Transverse colon (tissue), 4 donors: ENCODE measurements around the gene ARHGAP44. TPM values are rescaled to one million over a fixed set of nuclear protein-coding genes. Genes with fewer than 3 reads are reported as not detected.

Experiments used
- DNase-seq: peaks from one replicate; pipeline ENCODE4 v3.0.0-alpha.2; 2019
- H3K27ac ChIP-seq, 4 donors: fragments of 200-600 bp; sonication (generic); 2 replicates each; pipeline ENCODE4 v1.5.1; 2016 to 2018; ENCODE audit warnings: inconsistent platforms in 4 of 4
- H3K27me3 ChIP-seq: fragments of 200-600 bp; sonication (generic); 2 replicates; pipeline ENCODE4 v1.5.1; 2017; ENCODE audit warnings: inconsistent platforms
- H3K36me3 ChIP-seq, 4 donors: fragments of 200-600 bp; sonication (generic); 2 replicates each; pipeline ENCODE4 v1.5.1; 2017 to 2019; ENCODE audit warnings: inconsistent platforms in 4 of 4
- H3K4me1 ChIP-seq, 4 donors: fragments of 200-600 bp; sonication (generic); 2 replicates each; pipeline ENCODE4 v1.5.1; 2017 to 2020; ENCODE audit warnings: inconsistent platforms in 4 of 4
- H3K4me3 ChIP-seq, 4 donors: fragments of 200-600 bp; sonication (generic); 1 replicate in 1 of 4; 2 replicates in 3 of 4; pipeline versions ENCODE4 v1.5.1 to v1.6.1; 2017 to 2019; ENCODE audit warnings: inconsistent platforms in 4 of 4
- H3K9me3 ChIP-seq, 2 donors: fragments of 200-600 bp; sonication (generic); 2 replicates each; pipeline ENCODE4 v1.5.1; 2017 to 2019; ENCODE audit warnings: inconsistent platforms in 2 of 2
- EP300 ChIP-seq: sonication (generic); formaldehyde crosslinking; IDR thresholded peaks from one replicate; pipeline ENCODE4 v1.6.1; 2017; ENCODE audit warnings: antibody characterized with exemption, low read depth
- POLR2A ChIP-seq: fragments of 450-650 bp; IDR thresholded peaks from one replicate; pipeline ENCODE4 v1.6.1; 2016; ENCODE audit warnings: antibody characterized with exemption, mild to moderate bottlenecking, moderate library complexity
- POLR2AphosphoS5 ChIP-seq, 3 donors: sonication (generic); formaldehyde crosslinking; IDR thresholded peaks; one replicate each; pipeline ENCODE4 v1.6.1; 2016; ENCODE audit warnings: antibody characterized with exemption in 3 of 3
- WGBS, 2 donors: methylation state at CpG; one replicate each; pipeline ENCODE4 v1.1.5; 2018; ENCODE audit warnings: low coverage in 1 of 2; 5-methylcytosine and 5-hydroxymethylcytosine counted together
- in situ Hi-C, 4 donors: fragments of 200-750 bp; cut with MboI; loops; one replicate each; pipeline versions ENCODE4 v1.15.0 to v1.15.1; 2017; ENCODE audit warnings: low sequenced_read_pairs in 3 of 4, low pct_ligation_motif_present in 1 of 4, low pct_unique_long_range_greater_than_20kb in 1 of 4
- intact Hi-C: fragments of 100-400 bp; cut with DNase I; formaldehyde crosslinking; loops from one replicate; pipeline ENCODE4 v1.15.1; 2023; ENCODE audit warnings: low total_unique reads
- total RNA-seq, 4 donors: library from RNA; depleted of rRNA; stranded (reverse); fragments of >200 nt; gene quantifications; one replicate each; pipeline ENCODE4 v1.1.0, GENCODE V29; 2016
- TF ChIP-seq, protein P1 (sequence below), 5 experiments: fragments of 200-600 bp in 3 of 5; fragments of 450-650 bp in 2 of 5; sonication (generic) in 3 of 5; IDR thresholded peaks; 1 replicate in 2 of 5; 2 replicates in 3 of 5; pipeline ENCODE4 v1.5.1; 2016 to 2017; ENCODE audit warnings: antibody characterized with exemption in 5 of 5, inconsistent platforms in 3 of 5, mild to moderate bottlenecking in 2 of 5, moderate library complexity in 1 of 5

Gene ARHGAP44
- total RNA-seq, 4 donors from 2014 or later = 29.2 to 107 (median 53.9) TPM

DNA sequence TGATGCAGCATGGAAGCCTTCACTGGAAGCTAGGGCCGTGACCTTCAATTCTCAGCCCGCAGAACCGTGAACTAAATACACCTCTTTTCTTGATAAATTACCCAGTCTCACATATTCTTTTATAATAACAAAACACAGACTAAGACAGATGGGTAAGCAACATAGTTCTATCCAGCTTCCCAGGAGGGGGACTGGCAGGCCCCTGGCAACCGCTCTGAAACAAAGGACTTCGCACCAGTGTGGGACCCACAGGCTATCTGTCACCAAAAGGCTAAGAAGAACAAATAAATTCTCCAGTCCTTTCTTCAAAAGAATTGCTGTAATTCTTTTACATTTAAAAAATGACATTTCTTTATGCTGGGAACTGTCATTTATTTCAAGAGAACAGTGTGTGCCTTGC is 209.6 kb downstream of the ARHGAP44 start:
- intact Hi-C loops (no loop called here), in situ Hi-C loops (no loop called here)
- no peak for DNase-seq
- Histone ChIP-seq H3K9me3 (no peaks in the 10 kb centered on the region), H3K27ac (no peak overlapping the region), H3K4me3 (no peak overlapping the region), H3K4me1 (no peaks in the 10 kb centered on the region), H3K27me3 (no peaks in the 10 kb centered on the region), H3K36me3 (peaks cover 0 to 78% (median 35%) of the 10 kb centered on the region in 4 donors)
- WGBS, 2 donors = 98% methylated on average over 5 of the region's 5 CpGs; no CpG with 5 or more reads in 1 of the 2 donors
- TF ChIP-seq, protein P1, sequence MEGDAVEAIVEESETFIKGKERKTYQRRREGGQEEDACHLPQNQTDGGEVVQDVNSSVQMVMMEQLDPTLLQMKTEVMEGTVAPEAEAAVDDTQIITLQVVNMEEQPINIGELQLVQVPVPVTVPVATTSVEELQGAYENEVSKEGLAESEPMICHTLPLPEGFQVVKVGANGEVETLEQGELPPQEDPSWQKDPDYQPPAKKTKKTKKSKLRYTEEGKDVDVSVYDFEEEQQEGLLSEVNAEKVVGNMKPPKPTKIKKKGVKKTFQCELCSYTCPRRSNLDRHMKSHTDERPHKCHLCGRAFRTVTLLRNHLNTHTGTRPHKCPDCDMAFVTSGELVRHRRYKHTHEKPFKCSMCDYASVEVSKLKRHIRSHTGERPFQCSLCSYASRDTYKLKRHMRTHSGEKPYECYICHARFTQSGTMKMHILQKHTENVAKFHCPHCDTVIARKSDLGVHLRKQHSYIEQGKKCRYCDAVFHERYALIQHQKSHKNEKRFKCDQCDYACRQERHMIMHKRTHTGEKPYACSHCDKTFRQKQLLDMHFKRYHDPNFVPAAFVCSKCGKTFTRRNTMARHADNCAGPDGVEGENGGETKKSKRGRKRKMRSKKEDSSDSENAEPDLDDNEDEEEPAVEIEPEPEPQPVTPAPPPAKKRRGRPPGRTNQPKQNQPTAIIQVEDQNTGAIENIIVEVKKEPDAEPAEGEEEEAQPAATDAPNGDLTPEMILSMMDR (IDR thresholded peaks at IDR 0.05) = no peak
- no peak for TF ChIP-seq POLR2AphosphoS5 (IDR thresholded peaks at IDR 0.05)
- no peak for TF ChIP-seq POLR2A
- no peak for TF ChIP-seq EP300

DNA sequence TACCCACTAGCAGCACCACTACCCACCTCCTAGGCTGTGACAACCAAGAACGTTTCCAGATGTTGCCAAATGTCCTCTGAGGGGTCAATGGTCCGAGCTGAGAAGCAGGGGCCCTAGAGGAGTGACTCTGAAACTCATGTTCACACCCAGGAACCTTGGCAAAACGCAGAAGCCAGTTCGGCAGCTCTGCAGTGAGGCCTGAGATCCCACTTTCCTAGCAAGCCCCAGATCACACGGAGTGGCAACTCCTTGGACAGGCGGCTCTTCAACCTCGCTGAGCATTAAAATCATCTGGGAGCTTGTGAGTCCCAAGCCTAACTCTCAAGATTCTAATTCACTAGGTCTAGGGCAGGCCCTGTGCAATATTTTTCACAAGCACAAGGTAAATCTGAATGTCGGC is 211.3 kb downstream of the ARHGAP44 start:
- Histone ChIP-seq H3K4me1 (no peaks in the 10 kb centered on the region), H3K9me3 (no peaks in the 10 kb centered on the region), H3K4me3 (no peak overlapping the region), H3K36me3 (peaks cover 0 to 74% (median 31%) of the 10 kb centered on the region in 4 donors), H3K27me3 (no peaks in the 10 kb centered on the region), H3K27ac (no peak overlapping the region)
- intact Hi-C loops (loop anchor here (10.0 kb wide), 1 partner anchor 816 kb away; no protein-coding TSS in a partner anchor), in situ Hi-C loops (loop anchor here in 3 of 4 donors (25.0 kb wide), 4 partner anchors 238 to 988 kb away; partner anchors contain the start of gene MAP2K4 (in 1 of the 3))
- no peak for DNase-seq
- TF ChIP-seq EP300 (no peak), POLR2A (no peak), POLR2AphosphoS5 (IDR thresholded peaks at IDR 0.05) (no peak)
- TF ChIP-seq, protein P1 (IDR thresholded peaks at IDR 0.05) = no peak
- 94% methylated on average over 8 of the region's 8 CpGs; no CpG with 5 or more reads in 1 of the 2 donors for WGBS, 2 donors

DNA sequence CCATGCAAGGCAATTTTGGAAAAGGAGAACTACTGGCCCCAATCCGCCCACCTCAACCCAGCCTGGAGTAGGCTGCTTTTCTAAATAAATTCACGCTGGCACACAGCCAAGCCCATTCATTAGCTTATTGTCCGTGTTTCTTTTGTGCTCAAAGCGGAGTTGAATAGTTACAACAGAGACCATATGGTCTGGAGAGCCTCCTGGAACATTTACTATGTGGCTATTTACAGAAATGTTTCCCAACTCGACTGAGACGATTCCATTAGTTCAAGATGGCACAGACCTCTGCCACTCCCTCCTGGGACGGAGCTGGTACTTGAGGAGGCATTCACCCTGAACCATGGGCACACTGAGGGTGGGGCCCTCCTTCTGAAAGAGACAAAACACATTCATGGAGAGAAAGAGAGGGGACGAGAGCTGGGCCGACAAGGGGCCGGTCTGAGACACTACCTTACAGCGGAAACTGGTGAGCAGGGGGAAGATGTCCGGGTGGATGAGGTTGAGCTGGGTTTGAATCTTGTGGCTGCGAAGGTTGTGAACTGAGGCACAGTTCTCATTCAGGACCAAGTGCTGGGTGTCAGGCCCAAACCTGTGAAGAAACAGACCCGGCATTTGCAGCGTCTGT is 212.8 kb downstream of the ARHGAP44 start:
- 77% methylated on average over 13 to 15 of the region's 15 CpGs for WGBS, 2 donors
- Histone ChIP-seq H3K9me3 (no peaks in the 10 kb centered on the region), H3K4me3 (no peak overlapping the region), H3K36me3 (peaks cover 0 to 72% (median 26%) of the 10 kb centered on the region in 4 donors), H3K27me3 (no peaks in the 10 kb centered on the region), H3K27ac (no peak overlapping the region), H3K4me1 (no peaks in the 10 kb centered on the region)
- DNase-seq = no peak
- TF ChIP-seq EP300 (no peak), POLR2A (no peak), POLR2AphosphoS5 (IDR thresholded peaks at IDR 0.05) (no peak)
- TF ChIP-seq, protein P1 (IDR thresholded peaks at IDR 0.05) = no peak
- intact Hi-C loops = loop anchor here (10.0 kb wide), 1 partner anchor 817 kb away; no protein-coding TSS in a partner anchor
- in situ Hi-C loops = loop anchor here in 3 of 4 donors (25.0 kb wide), 4 partner anchors 240 to 990 kb away; partner anchors contain the start of gene MAP2K4 (in 1 of the 3)

DNA sequence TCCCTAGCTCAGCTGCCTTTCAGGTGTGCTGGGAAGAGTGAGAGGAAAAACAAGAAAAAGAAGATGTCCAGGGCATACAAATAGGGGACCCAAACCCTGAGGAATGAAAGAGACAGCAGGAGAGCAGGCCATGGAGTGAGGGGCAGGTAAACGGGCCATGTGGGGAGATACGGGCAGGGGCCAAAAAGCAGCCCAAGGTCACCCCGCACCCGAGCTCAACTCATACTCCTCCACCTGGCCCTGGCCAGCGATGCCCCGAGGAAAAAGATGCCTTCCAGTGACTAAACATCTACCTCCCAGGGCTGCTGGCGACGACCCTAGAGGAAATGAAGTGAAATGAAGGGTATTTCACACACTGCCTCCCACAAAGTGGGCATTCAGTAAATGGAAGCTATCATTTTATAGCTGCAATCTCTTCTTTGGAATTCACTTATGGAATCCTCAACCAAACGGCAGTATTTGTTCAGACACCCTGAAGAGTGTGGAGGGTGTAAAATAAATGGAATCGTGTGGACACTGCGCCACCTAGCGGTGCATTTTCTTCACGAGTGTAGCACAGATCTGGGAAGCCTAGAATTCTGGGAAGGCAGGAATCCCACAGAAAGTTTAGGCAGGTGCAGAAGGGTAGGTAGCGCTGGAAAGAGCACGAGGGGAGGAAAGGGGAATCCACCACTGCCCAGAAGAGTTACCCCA is 213.6 kb downstream of the ARHGAP44 start:
- WGBS, 2 donors = 41 to 44% methylated on average over 11 to 15 of the region's 15 CpGs
- intact Hi-C loops = loop anchor here (10.0 kb wide), 1 partner anchor 818 kb away; no protein-coding TSS in a partner anchor
- no peak overlapping the region for H3K27ac ChIP-seq
- DNase-seq = peak; percentile 80
- H3K4me1 ChIP-seq = no peaks in the 10 kb centered on the region
- H3K9me3 ChIP-seq = no peaks in the 10 kb centered on the region
- H3K36me3 ChIP-seq = peaks cover 0 to 68% (median 23%) of the 10 kb centered on the region in 4 donors
- no peak overlapping the region for H3K4me3 ChIP-seq
- in situ Hi-C loops = loop anchor here in 3 of 4 donors (25.0 kb wide), 4 partner anchors 241 to 991 kb away; partner anchors contain the start of gene MAP2K4 (in 1 of the 3)
- H3K27me3 ChIP-seq = no peaks in the 10 kb centered on the region
- TF ChIP-seq EP300 (no peak), POLR2AphosphoS5 (IDR thresholded peaks at IDR 0.05) (no peak), POLR2A (no peak)
- TF ChIP-seq, protein P1 (IDR thresholded peaks at IDR 0.05) = peak; percentile 77 to 84 (median 81)
